ENCODE data around the gene ZDHHC14.

DNA sequence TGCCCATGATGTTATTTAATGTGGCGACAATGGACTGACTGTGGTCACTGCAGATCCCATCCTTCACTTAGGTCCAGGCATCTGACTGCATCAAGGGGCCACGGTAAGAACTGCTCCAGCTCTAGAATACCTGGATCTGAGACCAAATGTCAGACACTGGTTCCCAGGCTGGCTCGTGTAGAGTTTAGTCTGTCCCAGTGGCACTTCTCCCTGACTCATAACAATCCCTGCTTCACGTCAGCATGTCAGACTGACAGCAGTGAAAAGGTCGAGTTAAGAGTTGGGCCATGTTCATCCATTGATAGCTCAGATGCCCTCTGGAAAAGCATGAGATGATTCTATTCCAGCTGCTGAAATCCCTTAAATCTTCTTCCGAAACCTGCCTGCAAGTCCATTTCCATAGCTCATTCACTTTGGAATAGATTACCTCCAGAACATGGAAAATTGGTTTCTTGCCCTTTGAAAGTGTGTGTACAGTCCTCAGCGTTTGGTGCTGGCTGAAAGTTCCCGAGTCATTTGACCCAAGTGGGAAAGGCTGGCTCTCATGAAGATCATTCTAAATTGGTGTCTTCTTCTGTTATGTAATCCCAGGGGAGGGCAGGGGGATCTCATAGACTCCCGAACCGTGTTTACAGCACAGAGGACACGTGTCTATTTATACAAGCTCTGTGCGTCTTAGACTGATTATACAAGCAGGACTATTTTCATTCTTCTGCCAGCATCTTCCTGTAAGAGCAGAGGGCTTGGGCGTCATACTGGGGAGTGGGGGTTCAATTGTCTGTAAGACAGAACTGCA, 160.8 kb downstream of the ZDHHC14 start:
- TF ChIP-seq CTCF (IDR thresholded peaks at IDR 0.05) (no peak), POLR2A (IDR thresholded peaks at IDR 0.05) (no peak)

All from prostate gland (tissue), 2 donors.